Measurements from ENCODE around the gene TMEM43.

TMEM43 gene

GRCh38 chr3:14152963-14153355 is 28.1 kb downstream of the TMEM43 start:
- DNase-seq: no peak

- DNase-seq: no peak
Observed at GRCh38 chr3:14153663-14154062, 28.8 kb downstream of the TMEM43 start.

DNA sequence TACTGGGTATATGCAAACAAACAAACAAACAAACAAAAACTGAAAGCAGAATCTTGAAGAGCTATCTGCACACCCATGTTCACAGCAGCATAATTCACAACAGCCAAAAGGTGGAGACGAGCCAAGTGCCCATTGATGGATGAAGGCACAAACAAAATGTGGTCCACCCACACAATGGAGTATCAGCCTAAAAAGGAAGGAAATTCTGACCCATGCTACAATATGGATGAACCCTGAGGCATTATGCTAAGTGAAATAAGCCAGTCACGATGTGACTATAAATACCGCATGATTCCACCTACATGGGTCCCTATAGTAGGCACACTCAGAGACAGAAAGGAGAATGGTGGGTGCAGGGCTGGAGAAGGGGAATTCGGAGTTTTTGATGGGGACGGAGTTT is 29.4 kb downstream of the TMEM43 start:
- no peak for DNase-seq

GRCh38 chr3:14154895-14155440 is 30.1 kb downstream of the TMEM43 start:
- DNase-seq: no peak

DNA sequence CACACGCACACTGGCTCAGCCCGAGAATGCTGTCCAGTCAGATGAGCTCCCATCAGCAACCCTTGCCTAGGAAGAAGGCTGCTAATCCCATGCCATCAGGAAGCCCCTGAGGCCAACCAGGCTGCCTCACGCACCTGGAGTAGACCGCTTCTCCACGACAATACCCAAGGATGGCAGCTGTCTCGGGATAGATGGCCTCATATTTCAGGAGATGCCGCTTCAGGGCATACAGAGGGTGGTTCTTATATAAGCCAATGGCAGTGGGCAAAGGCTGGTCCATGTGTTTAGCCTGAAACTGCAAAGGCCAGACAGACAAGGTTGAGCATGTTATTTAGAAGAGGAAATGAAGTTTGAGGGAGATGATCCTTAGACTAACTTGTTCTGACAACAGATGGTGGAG is 31.3 kb downstream of the TMEM43 start:
- DNase-seq: no peak

- DNase-seq: no peak
Observed at GRCh38 chr3:14156843-14157561, 32.1 kb downstream of the TMEM43 start.

DNA sequence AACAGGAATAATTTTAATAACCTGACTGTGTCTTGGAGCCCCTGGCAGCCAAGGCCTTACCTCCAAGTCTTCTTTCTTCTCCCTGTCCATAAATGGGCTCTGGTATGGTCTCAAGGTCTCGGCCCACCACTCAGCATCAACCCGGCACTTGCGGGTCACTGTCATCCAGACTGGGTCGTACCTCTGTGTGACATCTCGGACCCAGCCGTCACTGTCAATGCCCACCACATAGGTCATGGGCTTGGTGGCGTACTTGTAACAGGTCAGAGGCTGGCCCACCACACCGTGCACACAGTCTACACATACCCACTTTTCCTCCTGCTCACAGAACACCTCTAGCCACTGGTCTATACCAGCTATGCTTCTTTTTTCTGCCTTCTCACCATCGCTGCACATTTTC is 33.1 kb downstream of the TMEM43 start:
- DNase-seq: no peak

DNA sequence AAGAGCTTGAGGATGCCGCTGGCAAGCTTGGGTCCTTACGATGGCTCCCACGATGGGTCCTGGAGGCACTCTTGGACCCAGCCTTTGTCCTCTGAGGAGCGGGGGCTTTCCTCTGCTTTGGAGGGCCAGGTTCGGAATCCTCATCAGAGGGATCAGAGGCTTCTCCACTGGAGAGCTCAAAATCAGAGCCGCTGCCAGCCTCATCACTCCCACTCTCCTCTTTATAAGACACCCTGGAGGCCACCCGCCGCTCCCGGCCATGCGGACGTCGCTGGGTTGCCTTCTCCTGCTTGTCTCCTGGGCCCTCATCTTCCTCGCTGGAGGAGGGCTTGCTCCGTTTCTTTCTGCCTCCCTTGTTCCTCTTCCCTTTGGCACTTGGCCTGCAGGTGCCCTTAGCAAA is 33.5 kb downstream of the TMEM43 start:
- no peak for DNase-seq

DNA sequence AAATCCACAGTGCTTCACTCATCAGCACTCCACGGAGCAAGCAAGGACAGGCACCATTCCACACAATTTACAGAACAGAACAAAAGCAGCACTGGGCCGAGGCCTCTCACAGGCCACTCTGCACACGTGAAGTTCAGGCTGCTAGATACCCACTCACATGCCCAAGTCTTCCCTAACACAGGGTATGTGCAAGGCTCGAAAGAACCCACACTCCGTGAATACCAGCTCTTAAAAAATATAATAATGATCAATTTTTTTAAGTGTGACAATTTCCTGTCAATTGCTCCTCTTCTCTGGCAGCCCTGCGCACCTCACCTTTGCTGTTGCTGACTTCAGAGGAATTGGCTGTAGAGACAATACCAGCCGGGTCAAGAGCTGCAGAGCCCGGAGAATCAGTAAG is 34.6 kb downstream of the TMEM43 start:
- DNase-seq: no peak

DNA sequence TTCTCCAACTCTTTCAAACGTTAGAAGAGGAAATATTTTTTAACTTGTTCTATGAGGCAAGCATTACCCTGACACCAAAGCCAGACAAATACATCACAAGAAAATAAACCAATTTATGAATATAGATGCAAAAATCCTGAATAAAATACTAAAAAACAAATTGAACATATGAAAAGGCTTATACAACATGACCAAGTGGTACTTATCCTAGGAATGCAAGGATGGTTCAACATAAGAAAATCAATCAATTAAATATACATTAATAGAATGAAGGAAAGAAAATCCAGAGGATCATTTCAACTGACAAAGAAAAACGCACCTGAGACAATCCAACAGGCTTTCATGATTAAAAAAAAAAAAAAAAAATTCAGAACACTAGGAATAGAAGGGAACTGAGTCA is 36.4 kb downstream of the TMEM43 start:
- no peak for DNase-seq

DNA sequence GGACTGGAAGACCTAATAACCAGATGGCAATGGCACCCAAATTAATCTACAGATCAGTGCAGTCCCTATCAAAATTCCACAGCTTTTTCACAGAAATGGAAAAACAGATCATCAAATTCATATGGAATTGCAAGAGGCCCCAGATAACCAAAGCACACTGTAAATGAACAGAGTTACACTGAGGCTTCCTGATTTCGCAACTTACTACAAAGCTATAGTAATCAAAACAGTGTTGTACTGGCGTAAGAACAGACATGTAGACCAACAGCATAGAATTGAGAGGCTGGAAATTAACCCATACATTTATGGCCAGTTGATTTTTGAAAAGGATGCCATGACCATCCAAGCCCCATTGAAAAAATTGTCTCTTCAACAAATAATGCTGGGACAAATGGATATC is 37.3 kb downstream of the TMEM43 start:
- DNase-seq: no peak

DNA sequence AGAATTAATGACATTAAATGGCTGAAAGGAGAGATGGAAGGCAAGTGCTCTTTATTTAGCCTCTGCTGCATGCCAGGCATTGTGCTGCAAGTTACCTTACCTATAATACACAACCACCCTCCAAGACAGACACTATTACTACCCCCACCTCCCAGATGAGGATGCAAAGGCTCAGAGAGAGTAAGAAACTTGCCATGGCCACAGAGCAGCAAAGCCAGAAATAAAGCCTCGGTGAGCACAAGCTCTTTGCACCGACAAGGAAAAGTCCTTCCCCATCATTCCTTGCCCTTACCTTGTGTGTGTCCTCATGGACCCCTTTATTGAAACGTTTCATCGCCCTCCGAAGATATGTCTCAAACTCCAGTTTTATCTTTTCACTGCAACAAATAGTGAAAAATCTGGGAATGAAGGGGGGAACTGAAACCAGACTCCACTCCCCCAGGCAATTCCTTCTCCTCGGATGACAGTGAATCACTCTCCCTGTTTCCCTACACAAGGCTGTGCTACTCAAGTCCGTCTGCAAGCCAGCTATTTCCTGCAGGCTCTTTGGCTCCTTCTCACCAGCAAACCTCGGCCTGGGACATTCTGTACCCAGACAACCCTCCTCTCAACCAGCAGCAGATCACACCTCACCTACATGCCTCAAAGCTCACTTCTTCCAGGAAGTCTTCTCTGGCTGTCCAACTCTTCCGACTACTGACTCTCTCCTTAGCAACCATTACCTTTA is 42.2 kb downstream of the TMEM43 start:
- DNase-seq: no peak

- no peak for DNase-seq
Observed at GRCh38 chr3:14169435-14169834, 44.6 kb downstream of the TMEM43 start.

DNA sequence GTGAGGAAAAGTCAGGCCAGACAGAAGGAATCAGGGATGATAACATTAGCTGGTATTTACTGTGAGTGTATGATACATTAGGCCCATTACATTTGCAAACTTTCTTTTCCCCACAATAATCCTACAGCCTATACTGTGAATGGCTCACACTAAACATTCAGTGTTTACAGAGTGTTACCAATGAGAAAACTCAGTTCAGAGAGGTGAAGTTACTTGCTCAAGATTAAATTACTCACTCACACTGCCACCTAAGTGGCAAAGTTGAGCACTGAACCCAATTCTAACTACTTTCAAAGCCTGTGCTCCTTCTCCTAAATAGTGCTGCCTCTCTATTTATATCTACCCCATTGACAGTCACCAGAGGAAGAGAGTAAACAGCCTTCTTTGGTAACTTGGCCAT is 45.0 kb downstream of the TMEM43 start:
- DNase-seq: no peak

GRCh38 chr3:14170531-14171159 is 45.8 kb downstream of the TMEM43 start:
- DNase-seq: no peak

DNA sequence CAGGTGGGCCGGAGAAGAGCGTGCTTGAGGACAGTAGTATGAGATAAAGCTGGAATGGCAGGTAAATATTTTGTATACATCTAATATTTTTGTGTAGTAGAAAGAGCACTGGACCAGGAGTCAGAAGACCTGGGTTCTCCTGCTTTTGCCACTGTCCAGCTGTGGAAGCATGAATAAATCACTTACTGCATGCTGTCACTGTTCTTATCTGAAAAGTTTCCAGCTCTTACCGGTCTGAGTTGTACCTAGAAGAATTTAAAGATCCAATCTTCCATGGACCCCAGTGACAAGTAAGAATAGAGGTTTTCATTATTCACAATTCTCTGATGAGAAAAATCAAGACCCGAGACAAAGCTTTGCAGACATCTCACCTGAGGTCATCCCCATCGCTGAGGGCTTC is 47.6 kb downstream of the TMEM43 start:
- no peak for DNase-seq

GRCh38 chr3:14174483-14174882 is 49.6 kb downstream of the TMEM43 start:
- no peak for DNase-seq

GRCh38 chr3:14175383-14176037 is 50.7 kb downstream of the TMEM43 start:
- no peak for DNase-seq

- DNase-seq: no peak
Observed at GRCh38 chr3:14177580-14178246, 52.9 kb downstream of the TMEM43 start.

DNA sequence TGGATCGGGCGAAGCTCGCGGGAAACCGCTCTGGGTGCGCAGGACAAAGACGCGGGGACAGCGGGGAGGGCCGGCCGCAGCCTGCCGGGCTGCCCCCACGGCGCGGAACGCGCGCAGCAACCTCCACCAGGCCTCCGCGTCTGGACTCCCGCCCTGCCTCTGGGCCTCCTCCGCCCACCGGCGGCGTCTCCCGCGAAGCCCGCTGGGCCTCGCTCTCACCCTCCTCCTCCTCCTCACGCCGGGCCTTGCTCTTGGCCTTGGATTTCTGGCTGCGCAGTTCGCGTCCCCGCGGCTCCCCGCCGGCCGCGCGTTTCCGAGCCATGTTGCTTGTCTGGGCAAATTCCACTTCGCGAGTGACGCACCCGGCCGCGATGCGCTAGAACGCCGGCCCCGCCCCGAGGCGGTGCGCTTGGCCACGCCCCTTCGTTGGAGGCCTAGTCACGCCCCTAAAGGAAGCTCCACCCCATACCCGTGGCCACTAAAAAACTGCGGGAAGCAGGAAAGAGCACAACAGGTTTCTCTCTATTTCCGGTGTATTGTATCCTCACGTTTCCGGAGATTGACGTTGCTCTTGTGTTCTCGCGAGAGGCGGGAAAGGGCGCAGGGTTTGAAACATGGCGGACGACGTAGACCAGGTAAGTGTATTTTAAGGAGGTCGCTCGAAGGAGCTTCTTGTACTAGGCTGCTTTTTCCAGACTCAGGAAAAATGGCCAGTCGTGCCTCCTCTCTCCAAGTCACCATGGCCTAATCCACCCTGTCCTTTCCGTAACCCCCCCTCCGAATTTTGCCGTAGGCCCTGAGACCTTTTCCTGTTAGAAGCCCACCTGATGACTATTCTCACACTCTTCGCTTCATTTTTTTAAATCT is 53.6 kb downstream of the TMEM43 start, which contains the start of the genes LSM3 and XPC:
LSM3 (plus strand) TSS at position 571 of the 867 bp plus-strand sequence; CDS start at position 615, 44 bp downstream.
XPC (minus strand) TSS at position 355 of the 867 bp plus-strand sequence; CDS start at position 322, 33 bp downstream.
- peak; percentile 37 for DNase-seq

DNA sequence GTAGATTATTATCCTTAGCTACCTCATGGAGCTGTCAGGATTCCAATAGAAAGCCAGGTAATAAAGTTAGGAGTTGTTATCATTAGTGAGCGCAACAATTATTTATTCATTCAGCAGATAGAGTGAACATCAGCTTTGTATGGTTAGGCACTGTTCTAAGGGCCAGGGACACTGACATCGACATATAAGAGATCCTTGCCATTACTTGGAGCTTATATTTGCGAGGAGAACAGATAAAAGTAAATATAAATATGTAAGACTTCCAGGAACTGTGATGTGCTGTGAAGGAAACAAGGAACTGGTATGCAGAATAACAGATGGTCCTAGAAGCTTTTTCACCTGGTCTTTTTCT is 54.2 kb downstream of the TMEM43 start:
- DNase-seq: no peak

GRCh38 chr3:14179795-14180194 is 54.9 kb downstream of the TMEM43 start:
- no peak for DNase-seq
